Tibial artery (tissue), 4 donors: ENCODE results near the gene SH2D2A.

Experiments used
- DNase-seq, 2 donors: peaks; one replicate each; pipeline ENCODE4 v3.0.0-alpha.2; 2019
- H3K27ac ChIP-seq, 2 donors: fragments of 200-600 bp; sonication (generic) in 1 of 2; 1 replicate in 1 of 2; 2 replicates in 1 of 2; pipeline ENCODE4 v1.5.1; 2018 to 2019; ENCODE audit warnings: mild to moderate bottlenecking in 1 of 2
- H3K27me3 ChIP-seq, 2 donors: fragments of 200-600 bp; sonication (generic) in 1 of 2; one replicate each; pipeline versions ENCODE4 v1.5.1 to v1.6.0; 2016 to 2019
- H3K36me3 ChIP-seq, 3 donors: fragments of 200-600 bp; sonication (generic) in 2 of 3; one replicate each; pipeline ENCODE4 v1.5.1; 2016 to 2019; ENCODE audit warnings: mild to moderate bottlenecking in 2 of 3
- H3K4me1 ChIP-seq, 4 donors: fragments of 200-600 bp; sonication (generic) in 2 of 4; 1 replicate in 3 of 4; 2 replicates in 1 of 4; pipeline ENCODE4 v1.5.1; 2016 to 2019
- H3K4me3 ChIP-seq, 2 donors: fragments of 200-600 bp; sonication (generic) in 1 of 2; 1 replicate in 1 of 2; 2 replicates in 1 of 2; pipeline ENCODE4 v1.5.1; 2018 to 2019; ENCODE audit warnings: mild to moderate bottlenecking in 2 of 2
- H3K9me3 ChIP-seq, 3 donors: fragments of 200-600 bp; sonication (generic) in 1 of 3; one replicate each; pipeline ENCODE4 v1.5.1; 2016 to 2019
- intact Hi-C: fragments of 100-400 bp; cut with DNase I; formaldehyde crosslinking; loops from one replicate; pipeline ENCODE4 v1.15.0; 2023; ENCODE audit warnings: low total_unique reads
- TF ChIP-seq, protein P1 (sequence below), 2 experiments: fragments of 200-600 bp in 1 of 2; fragments of 450-650 bp in 1 of 2; IDR thresholded peaks; one replicate each; pipeline ENCODE4 v1.5.1; 2017 to 2019; ENCODE audit warnings: antibody characterized with exemption in 2 of 2, mild to moderate bottlenecking in 1 of 2, moderate library complexity in 1 of 2

Gene SH2D2A

DNA sequence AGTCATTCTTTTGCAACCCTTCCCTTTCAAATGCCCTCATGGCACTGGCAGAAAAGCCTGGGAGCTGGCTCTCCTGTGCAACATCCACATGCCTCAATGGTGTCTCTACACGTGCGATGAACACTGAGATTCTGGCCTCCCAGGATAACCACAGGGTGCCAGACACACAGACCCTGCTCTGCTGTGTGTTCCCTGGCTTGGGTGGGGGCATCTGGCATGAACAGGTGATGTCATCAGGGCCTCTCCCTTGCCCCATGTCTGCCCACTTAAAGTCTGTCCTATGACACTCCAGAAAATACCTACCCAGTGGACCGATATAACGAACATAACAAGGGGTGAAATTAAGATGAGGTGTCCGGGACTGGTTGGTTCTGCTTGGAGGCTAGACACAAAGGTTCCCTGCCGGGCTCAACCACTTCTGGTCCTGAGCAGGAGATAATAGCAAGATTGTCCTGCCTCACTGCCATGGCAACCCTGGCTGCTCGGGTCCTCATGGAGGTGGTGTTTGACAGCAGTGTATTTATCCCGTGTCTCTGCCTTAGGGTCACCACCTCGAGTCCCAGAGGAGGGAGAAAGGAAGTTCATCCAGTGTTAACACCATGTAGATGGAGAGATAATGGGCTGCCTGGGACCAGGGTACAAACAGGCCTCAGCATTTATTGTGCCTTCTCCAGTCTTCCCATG, 22.9 kb upstream of the SH2D2A start:
- Histone ChIP-seq H3K4me1 (peaks cover 0 to under 1% (median 0%) of the 10 kb centered on the region in 4 donors), H3K27me3 (peaks cover 0 to 92% of the 10 kb centered on the region in 2 donors), H3K4me3 (no peak overlapping the region), H3K27ac (no peak overlapping the region), H3K36me3 (no peaks in the 10 kb centered on the region), H3K9me3 (no peaks in the 10 kb centered on the region)
- intact Hi-C loops: loop anchor here (5.0 kb wide), 2 partner anchors 43 to 83 kb away; partner anchors contain the start of gene LRRC71
- no peak for DNase-seq
- TF ChIP-seq, protein P1, sequence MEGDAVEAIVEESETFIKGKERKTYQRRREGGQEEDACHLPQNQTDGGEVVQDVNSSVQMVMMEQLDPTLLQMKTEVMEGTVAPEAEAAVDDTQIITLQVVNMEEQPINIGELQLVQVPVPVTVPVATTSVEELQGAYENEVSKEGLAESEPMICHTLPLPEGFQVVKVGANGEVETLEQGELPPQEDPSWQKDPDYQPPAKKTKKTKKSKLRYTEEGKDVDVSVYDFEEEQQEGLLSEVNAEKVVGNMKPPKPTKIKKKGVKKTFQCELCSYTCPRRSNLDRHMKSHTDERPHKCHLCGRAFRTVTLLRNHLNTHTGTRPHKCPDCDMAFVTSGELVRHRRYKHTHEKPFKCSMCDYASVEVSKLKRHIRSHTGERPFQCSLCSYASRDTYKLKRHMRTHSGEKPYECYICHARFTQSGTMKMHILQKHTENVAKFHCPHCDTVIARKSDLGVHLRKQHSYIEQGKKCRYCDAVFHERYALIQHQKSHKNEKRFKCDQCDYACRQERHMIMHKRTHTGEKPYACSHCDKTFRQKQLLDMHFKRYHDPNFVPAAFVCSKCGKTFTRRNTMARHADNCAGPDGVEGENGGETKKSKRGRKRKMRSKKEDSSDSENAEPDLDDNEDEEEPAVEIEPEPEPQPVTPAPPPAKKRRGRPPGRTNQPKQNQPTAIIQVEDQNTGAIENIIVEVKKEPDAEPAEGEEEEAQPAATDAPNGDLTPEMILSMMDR (IDR thresholded peaks at IDR 0.05): no peak

DNA sequence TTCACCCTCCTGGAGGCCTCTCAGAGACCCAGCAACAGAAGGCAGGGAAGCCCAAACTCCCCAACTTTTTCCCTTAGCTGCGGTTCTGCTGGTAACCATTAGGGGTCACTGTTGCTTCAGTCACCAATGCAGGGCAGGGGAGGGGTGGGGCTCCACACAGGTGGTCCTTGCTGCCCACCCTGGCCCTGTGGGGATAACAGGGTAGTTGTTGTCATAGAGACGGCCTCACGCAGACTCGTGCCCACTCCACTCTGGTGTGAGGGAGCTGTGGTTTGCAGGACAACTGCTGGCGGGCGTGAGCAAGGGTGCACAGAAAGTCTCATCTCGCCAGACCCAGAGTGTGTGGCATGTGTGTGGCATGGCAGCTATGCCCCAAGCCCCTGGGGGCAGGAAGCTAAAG, 22.3 kb upstream of the SH2D2A start:
- DNase-seq: no peak
- intact Hi-C loops: no loop called here
- Histone ChIP-seq H3K4me1 (no peaks in the 10 kb centered on the region), H3K27me3 (peaks cover 0 to 86% of the 10 kb centered on the region in 2 donors), H3K4me3 (no peak overlapping the region), H3K36me3 (no peaks in the 10 kb centered on the region), H3K27ac (no peak overlapping the region), H3K9me3 (no peaks in the 10 kb centered on the region)
- TF ChIP-seq, protein P1 (IDR thresholded peaks at IDR 0.05): peak; percentile 65 to 83

DNA sequence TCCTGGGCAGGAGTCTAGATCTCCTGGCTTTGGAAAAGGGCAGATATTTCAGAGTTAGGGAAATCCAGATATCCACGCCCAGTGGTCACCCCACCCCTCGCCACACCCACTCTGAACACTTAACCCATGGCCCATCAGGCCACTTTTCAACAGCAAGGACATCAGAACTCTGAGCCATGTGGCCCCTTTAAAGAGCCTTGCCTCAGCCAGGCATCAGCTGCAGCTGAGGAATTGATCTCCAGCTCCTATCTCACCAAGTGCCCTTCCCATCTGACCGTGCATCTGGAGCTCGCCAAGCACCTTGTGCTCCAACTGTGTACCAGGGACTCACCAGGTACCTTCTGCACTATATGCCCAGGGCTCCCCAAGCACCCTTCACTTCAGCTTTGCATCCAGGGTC, 20.2 kb upstream of the SH2D2A start:
- DNase-seq: no peak
- Histone ChIP-seq H3K9me3 (no peaks in the 10 kb centered on the region), H3K27ac (no peak overlapping the region), H3K27me3 (peaks cover 0 to 76% of the 10 kb centered on the region in 2 donors), H3K4me3 (no peak overlapping the region), H3K4me1 (no peaks in the 10 kb centered on the region), H3K36me3 (no peaks in the 10 kb centered on the region)
- TF ChIP-seq, protein P1 (IDR thresholded peaks at IDR 0.05): no peak
- intact Hi-C loops: no loop called here

DNA sequence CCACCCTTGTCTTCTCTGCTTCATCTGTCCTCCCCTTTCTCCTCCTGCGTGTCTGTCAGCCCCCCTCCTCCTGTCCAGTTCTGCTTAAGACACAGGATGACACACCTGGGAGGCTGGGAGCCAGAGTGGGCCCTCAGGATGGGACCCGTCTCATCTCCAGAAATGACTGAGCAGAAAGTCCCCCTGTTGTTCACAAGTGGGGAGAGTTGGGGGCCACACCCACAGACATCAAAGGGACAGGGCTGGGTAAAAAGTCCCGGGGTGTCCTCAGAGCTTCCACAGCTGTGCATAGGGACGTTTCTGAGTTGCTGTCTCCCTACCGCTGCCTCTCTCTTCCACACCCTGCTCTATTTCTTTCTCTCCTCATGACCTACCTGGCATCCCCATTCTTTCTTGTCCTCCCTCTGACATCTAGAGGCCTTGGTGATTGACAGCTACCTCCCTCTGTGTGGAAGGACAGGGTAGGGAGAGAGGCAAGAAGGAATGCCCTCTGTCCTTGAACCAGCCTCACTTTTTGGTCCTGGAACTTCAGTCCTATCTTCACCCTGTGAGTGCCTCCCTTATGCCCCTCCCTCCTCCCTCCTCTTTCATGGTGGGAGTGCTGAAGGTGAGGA, 19.5 kb upstream of the SH2D2A start:
- Histone ChIP-seq H3K36me3 (no peaks in the 10 kb centered on the region), H3K27ac (no peak overlapping the region), H3K4me1 (no peaks in the 10 kb centered on the region), H3K27me3 (peaks cover 0 to 75% of the 10 kb centered on the region in 2 donors), H3K9me3 (no peaks in the 10 kb centered on the region), H3K4me3 (no peak overlapping the region)
- intact Hi-C loops: no loop called here
- no peak for DNase-seq
- TF ChIP-seq, protein P1 (IDR thresholded peaks at IDR 0.05): no peak

DNA sequence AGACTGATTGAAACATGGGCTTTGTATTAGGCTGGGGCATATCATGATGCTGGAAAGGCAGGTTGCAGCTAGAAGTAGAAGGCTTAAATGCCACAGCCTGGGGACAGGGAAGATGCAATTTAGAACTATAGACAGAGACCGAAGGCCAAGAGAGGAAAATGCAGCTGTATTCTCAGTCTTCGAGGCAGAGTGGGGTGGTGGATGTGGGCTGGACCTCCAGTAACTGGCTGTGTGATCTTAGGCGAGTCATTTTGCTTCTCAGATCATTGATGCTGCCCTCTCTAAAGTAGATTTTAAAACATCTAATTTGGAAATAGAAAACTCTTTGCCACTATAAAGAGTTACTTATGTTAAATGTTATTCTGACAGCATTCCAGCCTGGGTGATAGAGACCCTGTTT, 17.7 kb upstream of the SH2D2A start:
- Histone ChIP-seq H3K27me3 (peaks cover 0 to 69% of the 10 kb centered on the region in 2 donors), H3K4me3 (no peak overlapping the region), H3K27ac (no peak overlapping the region), H3K4me1 (no peaks in the 10 kb centered on the region), H3K9me3 (no peaks in the 10 kb centered on the region), H3K36me3 (no peaks in the 10 kb centered on the region)
- intact Hi-C loops: no loop called here
- TF ChIP-seq, protein P1 (IDR thresholded peaks at IDR 0.05): no peak
- DNase-seq: no peak
